ENCODE data around the gene IFI16. TPM values are rescaled to one million over a fixed set of nuclear protein-coding genes. Genes with fewer than 3 reads are reported as not detected.

The IFI16 gene
- total and polyA plus RNA-seq, 10 of the 15 experiments (the other 5 are each of a cell fraction or from before 2014, with no cell fraction given) = 120 to 375 (median 188) TPM

GRCh38 chr1:159066108-159066507 is 56.4 kb downstream of the IFI16 start:
- Histone ChIP-seq H3K27me3 (replicated peaks in 1 of 2; ENCODE audit: control insufficient read depth in 2 of 2, insufficient read depth in 2 of 2, low read length in 1 of 2) (no peaks in the 10 kb centered on the region), H3K79me2 (ENCODE audit: control insufficient read depth, insufficient read depth, low read length) (peaks cover 2% of the 10 kb centered on the region), H2AFZ (ENCODE audit: control insufficient read depth, low read depth, low read length) (no peak overlapping the region), H3K36me3 (ENCODE audit: control insufficient read depth in 2 of 2, insufficient read depth in 2 of 2, low read length in 1 of 2) (peaks cover 1 to 13% of the 10 kb centered on the region in 2 experiments; a peak in 1 of 4 replicates), H4K20me1 (ENCODE audit: control insufficient read depth, insufficient read depth) (no peaks in the 10 kb centered on the region), H3K4me1 (ENCODE audit: control insufficient read depth, insufficient read depth, low read length) (peaks cover 43% of the 10 kb centered on the region), H3K4me2 (ENCODE audit: control insufficient read depth, insufficient read depth) (no peak overlapping the region), H3K9me3 (replicated peaks; ENCODE audit: control insufficient read depth, insufficient read depth, low read length) (no peaks in the 10 kb centered on the region), H3K9ac (ENCODE audit: control insufficient read depth, insufficient read depth, low read length) (no peak overlapping the region), H3K27ac (ENCODE audit: control insufficient read depth, insufficient read depth) (no peak overlapping the region), H3K4me3 (no peak overlapping the region)
- ChIA-PET POLR2A (no interaction called here), CTCF (no interaction called here), RAD21 (ENCODE audit: unreplicated experiment) (no interaction called here), SMC1A (ENCODE audit: uncharacterized antibody, unreplicated experiment) (interaction anchor here (0.6 to 4.3 kb wide), 4 partner anchors 12 to 291 kb away, joined by 3 to 43 read pairs (median 6); partner anchors contain the start of gene AIM2)
- DNase-seq (ENCODE audit: low read depth, low spot score) (no peak), ATAC-seq (no peak), FAIRE-seq (no peak)
- no TSS peak for BruUV-seq (replicated peaks)
- in situ Hi-C loops (cut with MboI) = loop anchor here (10.0 kb wide), 1 partner anchor 781 kb away; the partner anchor contains the start of gene CD1C
- intact Hi-C loops (cut with micrococcal nuclease; ENCODE audit: unreplicated experiment) = no loop called here
- WGBS (ENCODE audit: insufficient coverage, insufficient replicate concordance, low lambda C conversion rate, missing lambda C conversion rate) = 60% methylated on average over 4 of the region's 4 CpGs
- 0 out of 2 replicates have a peak, but pooled peaks have one; percentile 47 for TF ChIP-seq TCF3 (IDR thresholded peaks at IDR 0.05; ENCODE audit: borderline replicate concordance, insufficient read depth, low read depth, low read length)
- TF ChIP-seq SIN3A (IDR thresholded peaks at IDR 0.05; ENCODE audit: low read depth, low read length) = no peak
- TF ChIP-seq REST (IDR thresholded peaks at IDR 0.05; ENCODE audit: low read depth, low read length) = 0 out of 2 replicates have a peak, but pooled peaks have one; percentile 43
- TF ChIP-seq ETV6 (conservative IDR thresholded peaks at IDR 0.05 in 1 of 2, IDR thresholded peaks at IDR 0.05 in 1 of 2; ENCODE audit: borderline replicate concordance in 1 of 2, low read depth in 1 of 2) = 0 out of 4 replicates have a peak, but pooled peaks of 1 of the 2 experiments have one; percentile 17
